HG03060 (cell line): ENCODE measurements around the gene SLC25A29.
A peak's percentile ranks its signal among the peaks of the same experiment; 100 is the strongest.

Source experiments
- ATAC-seq: cut with Tn5 transposase; IDR thresholded peaks from one replicate; pipeline ENCODE4 v1.9.1; 2021; ENCODE audit warnings: low read depth, moderate number of reproducible peaks; ENCODE audit not compliant: unreplicated experiment

The SLC25A29 gene

DNA sequence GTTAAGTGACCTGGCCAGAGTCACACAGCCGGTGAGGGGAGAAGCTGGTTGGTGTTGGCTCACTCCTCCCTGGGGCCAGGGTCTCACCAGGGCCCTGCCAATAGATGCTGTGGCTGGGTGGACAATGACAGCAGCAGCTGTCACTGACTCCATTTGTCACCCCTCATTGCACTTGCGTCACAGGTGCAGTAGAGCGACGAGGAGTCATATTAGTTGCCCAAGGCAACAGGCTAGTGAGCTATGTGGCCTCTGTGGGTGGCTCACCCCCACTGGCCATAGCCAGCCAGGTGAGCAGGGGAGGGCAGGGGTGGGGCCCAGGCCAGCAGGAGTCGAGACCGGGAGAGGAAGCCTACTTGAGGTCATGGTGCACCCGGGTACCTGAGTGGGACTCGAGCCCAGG lies 26.6 kb upstream of the SLC25A29 start:
- peak; percentile 36 for ATAC-seq

- no peak for ATAC-seq
These were observed 25.9 kb upstream of the SLC25A29 start for GRCh38 chr14:100332071-100332639.

DNA sequence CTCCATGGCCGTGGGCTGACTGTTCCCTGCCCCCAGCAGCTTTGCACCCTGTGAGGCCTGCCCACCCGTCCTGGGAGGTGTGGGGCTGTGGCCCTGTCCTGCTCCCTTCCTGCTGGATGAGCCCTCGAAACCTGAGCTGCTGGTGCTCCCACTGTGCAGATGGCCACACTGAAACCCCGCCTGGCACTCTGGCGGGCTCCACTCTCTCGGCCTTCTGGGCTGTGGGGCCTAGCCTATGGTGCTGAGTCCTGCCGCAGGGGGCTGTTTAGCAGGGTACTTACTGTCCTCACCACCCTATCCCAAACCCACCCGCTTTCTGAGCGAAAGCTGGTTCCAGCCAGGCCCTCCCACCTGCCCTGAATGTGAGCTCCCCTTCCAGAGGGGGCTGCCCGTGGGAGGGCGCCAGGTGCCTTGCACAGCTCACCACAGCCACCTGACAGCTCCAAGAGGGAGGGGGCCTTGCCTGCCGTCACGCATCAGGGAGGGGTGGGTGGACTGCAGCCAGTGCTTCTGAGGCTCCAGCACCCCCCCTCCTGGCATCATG lies 24.2 kb upstream of the SLC25A29 start:
- no peak for ATAC-seq

DNA sequence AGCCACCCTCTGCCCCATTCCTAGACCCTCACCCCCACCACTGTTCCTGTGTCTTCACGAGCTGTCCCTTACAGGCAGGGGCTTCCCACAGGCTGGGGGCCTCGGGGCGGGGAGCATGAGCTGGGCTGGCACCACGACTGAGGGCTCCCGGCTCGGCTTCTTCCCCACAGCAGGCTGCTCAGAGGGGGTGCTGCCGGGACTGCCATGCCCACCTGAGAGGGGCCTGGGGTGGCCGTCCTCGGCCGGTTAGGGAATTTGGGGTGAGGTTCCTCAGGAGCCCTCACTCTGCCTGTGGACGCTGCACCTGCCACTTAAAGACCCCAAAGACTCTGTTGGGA lies 23.7 kb upstream of the SLC25A29 start:
- no peak for ATAC-seq

DNA sequence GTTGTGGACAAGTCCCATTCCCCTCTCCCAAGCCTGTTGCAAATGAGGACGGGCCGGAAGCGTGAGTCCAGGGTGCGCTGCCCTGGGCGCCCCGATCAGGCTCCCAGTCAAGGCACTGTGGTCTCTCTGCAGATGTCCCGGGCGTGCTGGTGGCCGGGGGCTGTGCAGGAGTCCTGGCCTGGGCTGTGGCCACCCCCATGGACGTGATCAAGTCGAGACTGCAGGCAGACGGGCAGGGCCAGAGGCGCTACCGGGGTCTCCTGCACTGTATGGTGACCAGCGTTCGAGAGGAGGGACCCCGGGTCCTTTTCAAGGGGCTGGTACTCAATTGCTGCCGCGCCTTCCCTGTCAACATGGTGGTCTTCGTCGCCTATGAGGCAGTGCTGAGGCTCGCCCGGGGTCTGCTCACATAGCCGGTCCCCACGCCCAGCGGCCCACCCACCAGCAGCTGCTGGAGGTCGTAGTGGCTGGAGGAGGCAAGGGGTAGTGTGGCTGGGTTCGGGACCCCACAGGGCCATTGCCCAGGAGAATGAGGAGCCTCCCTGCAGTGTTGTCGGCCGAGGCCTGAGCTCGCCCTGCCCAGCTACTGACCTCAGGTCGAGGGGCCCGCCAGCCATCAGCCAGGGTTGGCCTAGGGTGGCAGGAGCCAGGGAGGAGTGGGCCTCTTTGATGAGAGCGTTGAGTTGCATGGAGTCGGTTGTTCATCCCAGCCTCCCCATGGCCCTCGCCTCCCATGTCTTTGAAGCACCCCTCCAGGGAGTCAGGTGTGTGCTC lies 23.2 kb upstream of the SLC25A29 start:
- ATAC-seq: no peak

GRCh38 chr14:100328495-100329163 lies 22.4 kb upstream of the SLC25A29 start:
- ATAC-seq: no peak

DNA sequence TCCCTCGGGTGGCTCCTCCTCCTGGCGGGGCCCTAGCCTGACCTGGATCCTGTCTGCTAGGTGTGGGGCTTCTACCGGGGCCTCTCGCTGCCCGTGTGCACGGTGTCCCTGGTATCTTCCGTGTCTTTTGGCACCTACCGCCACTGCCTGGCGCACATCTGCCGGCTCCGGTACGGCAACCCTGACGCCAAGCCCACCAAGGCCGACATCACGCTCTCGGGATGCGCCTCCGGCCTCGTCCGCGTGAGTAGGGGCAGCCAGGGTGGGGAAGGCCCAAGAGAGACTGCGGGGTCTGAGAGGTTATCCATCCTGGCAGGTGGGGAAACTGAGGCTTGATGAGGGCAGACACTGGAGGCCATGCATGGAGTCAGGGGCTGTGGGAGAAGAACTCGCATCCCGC lies 20.9 kb upstream of the SLC25A29 start:
- no peak for ATAC-seq

DNA sequence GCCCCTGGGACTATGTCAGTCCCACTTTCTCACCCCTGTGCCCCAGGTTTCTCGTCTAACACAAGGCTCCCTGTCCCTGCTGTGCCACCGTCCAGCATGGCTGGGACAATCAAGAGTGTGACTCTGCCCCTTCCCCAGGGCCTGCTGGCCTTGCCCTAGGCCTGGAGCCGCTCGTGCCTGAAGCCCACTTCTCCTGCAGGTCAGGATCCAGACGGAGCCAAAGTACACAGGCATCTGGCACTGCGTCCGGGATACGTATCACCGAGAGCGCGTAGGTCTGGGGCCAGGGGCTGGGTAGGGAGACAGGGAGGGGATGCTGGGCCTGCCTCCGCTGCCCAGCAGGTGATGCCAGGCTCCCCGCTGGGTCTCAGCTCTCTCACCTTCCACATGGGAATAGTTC lies 19.7 kb upstream of the SLC25A29 start:
- no peak for ATAC-seq

GRCh38 chr14:100325231-100325632 lies 19.0 kb upstream of the SLC25A29 start:
- ATAC-seq: no peak

DNA sequence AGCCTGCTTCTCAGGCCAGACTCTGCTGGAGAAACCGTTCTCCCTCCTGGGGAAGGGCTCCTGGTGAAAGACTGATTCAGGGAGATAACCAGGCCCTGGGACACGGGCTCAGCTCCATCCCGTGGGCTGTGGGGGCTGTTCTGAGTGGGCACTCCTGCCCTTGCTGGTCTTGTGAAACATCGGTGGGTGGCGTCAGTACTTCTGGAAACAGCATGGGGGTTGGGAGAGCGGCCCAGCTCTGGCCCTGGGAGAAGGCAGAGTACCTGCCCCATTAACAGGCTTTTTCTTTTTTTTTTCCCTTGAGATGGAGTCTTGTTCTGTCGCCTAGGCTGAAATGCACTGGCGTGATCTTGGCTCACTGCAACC lies 17.7 kb upstream of the SLC25A29 start:
- ATAC-seq: no peak

GRCh38 chr14:100323121-100323941 lies 17.1 kb upstream of the SLC25A29 start, which contains the start of gene SLC25A47:
Gene SLC25A47 (plus strand): TSS chr14:100323339. CDS start chr14:100323415, 76 bp downstream.
- no peak for ATAC-seq

DNA sequence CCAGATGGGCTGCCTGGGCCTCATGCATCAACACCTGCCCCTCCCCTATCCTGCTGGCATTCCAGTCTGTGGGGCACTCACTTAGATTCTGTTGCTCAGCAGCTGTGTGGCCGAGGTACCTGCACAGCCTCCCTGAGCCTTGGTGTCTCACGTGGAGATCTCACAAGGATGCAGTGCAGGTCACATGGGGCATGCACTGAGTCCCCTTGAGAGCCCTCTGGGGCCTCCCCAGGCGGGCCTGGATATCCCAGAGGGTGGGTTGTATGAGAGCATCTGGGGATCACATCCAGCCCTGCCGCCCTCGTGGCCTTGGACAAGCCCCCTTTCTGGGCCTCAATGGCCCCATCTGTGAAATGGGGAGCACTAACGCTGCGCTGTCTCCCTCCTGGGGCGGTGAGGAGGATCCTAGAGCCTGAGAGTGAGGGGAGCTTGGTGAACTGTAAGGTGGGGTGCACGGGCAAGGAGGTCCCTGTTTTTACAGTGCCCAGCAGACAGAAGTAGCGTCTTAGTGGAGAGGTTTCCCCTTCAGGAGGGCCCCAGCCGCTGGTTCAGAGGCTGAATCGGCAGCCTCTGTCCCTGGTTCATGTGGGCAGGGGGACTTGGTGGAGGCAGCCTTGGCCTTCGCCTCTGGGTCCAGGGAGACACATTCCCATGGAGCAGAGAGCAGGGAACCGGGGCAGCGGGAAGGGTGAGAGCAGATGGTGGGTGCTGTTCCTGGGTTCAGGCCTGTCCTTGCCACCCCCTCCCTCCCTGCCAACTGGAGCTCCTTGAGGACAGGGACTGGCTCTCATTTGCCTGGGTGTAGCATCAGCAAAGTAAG lies 16.1 kb upstream of the SLC25A29 start:
- no peak for ATAC-seq

DNA sequence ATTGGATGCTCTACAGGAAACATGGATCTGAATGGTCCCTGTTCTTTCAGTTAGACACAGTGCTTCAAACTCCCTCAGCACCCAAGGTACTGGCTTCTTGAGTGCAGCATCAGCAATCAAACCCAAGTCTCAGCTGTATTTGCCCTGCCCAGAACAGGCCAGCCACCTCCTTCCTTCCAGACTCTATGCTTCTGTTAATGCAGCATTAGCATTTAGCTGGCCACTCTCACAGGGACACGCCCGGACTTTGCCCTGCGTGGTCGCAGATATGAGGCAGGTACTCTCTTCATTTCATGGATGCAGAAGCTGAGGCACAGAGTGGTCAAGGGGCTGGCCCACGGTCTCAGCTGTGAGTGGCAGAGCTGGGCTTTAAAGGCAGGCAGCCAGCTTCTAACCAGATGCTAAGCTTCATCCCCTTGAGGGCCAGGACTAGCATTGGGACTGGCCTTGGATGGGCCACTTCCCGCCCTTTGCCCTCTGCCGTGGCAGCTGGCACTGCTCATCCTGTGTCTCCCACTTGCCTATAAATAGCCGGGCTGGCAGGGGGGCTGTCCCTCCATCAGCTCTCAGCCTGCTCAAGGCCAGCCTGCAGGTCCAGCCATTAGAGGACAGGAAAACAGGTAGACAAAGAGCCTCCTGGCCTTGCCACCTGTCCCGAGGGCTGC lies 15.4 kb upstream of the SLC25A29 start:
- no peak for ATAC-seq

- ATAC-seq: no peak
These were observed 14.1 kb upstream of the SLC25A29 start for GRCh38 chr14:100320157-100320856.

- peak; percentile 78 for ATAC-seq
These were observed 11.9 kb upstream of the SLC25A29 start for GRCh38 chr14:100317912-100318808.

GRCh38 chr14:100317389-100317788 lies 11.1 kb upstream of the SLC25A29 start:
- no peak for ATAC-seq

DNA sequence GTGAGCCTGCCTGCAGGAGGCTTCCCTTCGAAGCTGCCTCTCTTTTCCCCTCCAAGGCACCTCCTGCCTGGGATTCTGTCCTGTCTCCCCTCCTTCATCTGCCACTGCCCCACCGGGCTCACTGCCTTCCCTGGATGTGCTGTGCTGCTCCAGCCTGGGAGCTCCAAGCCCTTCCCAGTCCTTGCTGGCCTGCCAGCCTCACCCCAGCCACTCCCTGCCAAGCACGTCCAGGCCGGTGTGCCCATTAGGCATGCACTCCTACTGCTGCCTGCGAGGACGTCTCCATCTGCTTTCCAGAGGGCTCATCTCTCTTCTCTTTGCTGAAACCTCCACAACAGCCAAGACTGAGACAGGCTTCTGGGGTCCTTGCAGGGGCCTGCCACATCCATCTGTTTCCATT lies 8.5 kb upstream of the SLC25A29 start:
- no peak for ATAC-seq
